ENCODE measurements around the gene ADAMTSL5. TPM values are rescaled to one million over a fixed set of nuclear protein-coding genes. Genes with fewer than 3 reads are reported as not detected.

The ADAMTSL5 gene
- total and polyA plus RNA-seq, 2 of the 13 experiments (the other 11 are each of a cell fraction or from before 2014, with no cell fraction given) = 0.60 to 2.7 TPM

DNA sequence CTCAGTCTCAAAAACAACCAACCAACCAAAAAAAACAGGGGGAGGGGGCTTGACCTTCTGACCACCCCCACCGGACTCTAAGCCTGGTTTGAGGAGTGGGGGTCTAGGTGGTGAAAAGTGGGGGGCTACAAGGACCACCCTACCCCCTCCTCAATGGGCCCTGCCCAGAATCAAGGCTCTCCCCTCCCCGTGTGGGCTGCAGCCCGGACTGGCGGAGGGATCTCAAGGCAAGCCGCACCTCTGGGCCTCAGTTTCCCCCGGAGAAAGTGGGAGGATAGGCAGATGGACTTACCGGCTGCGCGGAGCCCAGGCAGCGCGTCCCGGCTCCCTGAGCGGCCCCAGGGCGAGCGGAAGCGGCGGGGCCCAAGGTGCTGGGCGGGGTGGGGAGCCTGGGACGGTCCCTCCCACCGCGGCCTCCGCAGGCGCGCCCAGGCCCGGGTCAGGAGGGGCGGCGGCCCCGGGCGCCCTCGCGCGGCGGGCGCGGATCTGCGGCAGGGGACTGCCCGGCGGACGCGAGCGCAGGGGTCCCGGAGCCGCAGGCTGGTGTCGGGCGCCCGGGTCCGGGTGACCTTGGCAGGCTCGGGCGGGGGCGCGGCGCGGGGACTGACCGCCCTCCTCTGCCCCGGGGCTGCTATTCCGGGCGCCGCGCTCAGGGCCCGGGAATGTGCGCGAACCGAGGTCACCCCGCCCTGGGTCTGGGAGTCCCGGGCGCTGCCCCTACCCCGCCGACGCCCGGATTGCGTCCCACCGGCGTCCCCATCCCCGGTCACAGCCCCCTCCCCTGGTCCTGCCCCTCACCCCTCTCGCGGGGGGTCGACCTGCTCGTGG is at the start of gene ADAMTSL5 (continued):
- no peak for TF ChIP-seq NCOA2 (CRISPR knock-in tag; IDR thresholded peaks at IDR 0.05)
- TF ChIP-seq HOXA7 (CRISPR knock-in tag; IDR thresholded peaks at IDR 0.05) = no peak
- TF ChIP-seq, protein P1, sequence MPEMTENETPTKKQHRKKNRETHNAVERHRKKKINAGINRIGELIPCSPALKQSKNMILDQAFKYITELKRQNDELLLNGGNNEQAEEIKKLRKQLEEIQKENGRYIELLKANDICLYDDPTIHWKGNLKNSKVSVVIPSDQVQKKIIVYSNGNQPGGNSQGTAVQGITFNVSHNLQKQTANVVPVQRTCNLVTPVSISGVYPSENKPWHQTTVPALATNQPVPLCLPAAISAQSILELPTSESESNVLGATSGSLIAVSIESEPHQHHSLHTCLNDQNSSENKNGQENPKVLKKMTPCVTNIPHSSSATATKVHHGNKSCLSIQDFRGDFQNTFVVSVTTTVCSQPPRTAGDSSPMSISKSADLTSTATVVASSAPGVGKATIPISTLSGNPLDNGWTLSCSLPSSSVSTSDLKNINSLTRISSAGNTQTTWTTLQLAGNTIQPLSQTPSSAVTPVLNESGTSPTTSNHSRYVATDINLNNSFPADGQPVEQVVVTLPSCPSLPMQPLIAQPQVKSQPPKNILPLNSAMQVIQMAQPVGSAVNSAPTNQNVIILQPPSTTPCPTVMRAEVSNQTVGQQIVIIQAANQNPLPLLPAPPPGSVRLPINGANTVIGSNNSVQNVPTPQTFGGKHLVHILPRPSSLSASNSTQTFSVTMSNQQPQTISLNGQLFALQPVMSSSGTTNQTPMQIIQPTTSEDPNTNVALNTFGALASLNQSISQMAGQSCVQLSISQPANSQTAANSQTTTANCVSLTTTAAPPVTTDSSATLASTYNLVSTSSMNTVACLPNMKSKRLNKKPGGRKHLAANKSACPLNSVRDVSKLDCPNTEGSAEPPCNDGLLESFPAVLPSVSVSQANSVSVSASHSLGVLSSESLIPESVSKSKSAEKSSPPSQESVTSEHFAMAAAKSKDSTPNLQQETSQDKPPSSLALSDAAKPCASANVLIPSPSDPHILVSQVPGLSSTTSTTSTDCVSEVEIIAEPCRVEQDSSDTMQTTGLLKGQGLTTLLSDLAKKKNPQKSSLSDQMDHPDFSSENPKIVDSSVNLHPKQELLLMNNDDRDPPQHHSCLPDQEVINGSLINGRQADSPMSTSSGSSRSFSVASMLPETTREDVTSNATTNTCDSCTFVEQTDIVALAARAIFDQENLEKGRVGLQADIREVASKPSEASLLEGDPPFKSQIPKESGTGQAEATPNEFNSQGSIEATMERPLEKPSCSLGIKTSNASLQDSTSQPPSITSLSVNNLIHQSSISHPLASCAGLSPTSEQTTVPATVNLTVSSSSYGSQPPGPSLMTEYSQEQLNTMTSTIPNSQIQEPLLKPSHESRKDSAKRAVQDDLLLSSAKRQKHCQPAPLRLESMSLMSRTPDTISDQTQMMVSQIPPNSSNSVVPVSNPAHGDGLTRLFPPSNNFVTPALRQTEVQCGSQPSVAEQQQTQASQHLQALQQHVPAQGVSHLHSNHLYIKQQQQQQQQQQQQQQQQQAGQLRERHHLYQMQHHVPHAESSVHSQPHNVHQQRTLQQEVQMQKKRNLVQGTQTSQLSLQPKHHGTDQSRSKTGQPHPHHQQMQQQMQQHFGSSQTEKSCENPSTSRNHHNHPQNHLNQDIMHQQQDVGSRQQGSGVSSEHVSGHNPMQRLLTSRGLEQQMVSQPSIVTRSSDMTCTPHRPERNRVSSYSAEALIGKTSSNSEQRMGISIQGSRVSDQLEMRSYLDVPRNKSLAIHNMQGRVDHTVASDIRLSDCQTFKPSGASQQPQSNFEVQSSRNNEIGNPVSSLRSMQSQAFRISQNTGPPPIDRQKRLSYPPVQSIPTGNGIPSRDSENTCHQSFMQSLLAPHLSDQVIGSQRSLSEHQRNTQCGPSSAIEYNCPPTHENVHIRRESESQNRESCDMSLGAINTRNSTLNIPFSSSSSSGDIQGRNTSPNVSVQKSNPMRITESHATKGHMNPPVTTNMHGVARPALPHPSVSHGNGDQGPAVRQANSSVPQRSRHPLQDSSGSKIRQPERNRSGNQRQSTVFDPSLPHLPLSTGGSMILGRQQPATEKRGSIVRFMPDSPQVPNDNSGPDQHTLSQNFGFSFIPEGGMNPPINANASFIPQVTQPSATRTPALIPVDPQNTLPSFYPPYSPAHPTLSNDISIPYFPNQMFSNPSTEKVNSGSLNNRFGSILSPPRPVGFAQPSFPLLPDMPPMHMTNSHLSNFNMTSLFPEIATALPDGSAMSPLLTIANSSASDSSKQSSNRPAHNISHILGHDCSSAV (CRISPR knock-in tag; IDR thresholded peaks at IDR 0.05; ENCODE audit: borderline replicate concordance) = no peak
- TF ChIP-seq ZBTB25 (CRISPR knock-in tag; IDR thresholded peaks at IDR 0.05) = no peak
- peak; percentile 65 for TF ChIP-seq GABPA (IDR thresholded peaks at IDR 0.05; ENCODE audit: low read depth, low read length)
- TF ChIP-seq GABPA (CRISPR knock-in tag; IDR thresholded peaks at IDR 0.05; ENCODE audit: low read depth) = peak; percentile 53
- TF ChIP-seq AGO2 (optimal IDR thresholded peaks at IDR 0.05; ENCODE audit: low read depth, low read length) = no peak
- no peak for TF ChIP-seq MYC (CRISPR knock-in tag; IDR thresholded peaks at IDR 0.05; ENCODE audit: borderline replicate concordance)
- TF ChIP-seq ZNF235 (CRISPR knock-in tag; IDR thresholded peaks at IDR 0.05; ENCODE audit: borderline replicate concordance) = no peak
- TF ChIP-seq GMEB2 (CRISPR knock-in tag; IDR thresholded peaks at IDR 0.05; ENCODE audit: low read depth) = no peak
- TF ChIP-seq MED8 (CRISPR knock-in tag; IDR thresholded peaks at IDR 0.05; ENCODE audit: insufficient replicate concordance) = no peak
- no peak; the same call in 1 of the 2 replicates for TF ChIP-seq NRL (CRISPR knock-in tag; IDR thresholded peaks at IDR 0.05; ENCODE audit: borderline replicate concordance)
- peak; percentile 54 for TF ChIP-seq ELF3 (CRISPR knock-in tag; IDR thresholded peaks at IDR 0.05)
- peak; percentile 99 for TF ChIP-seq KDM1A (CRISPR knock-in tag; IDR thresholded peaks at IDR 0.05)

Measured in HepG2 (cell line).